ENCODE data around the gene LGALS9B.
"Not testable (repeated sequence)": the region's sequence is repeated elsewhere in the genome, so short reads cannot be mapped to it uniquely, and the experiment has no call there.

Gene LGALS9B

GRCh38 chr17:20401306-20402022, 65.9 kb downstream of the LGALS9B start:
- not testable (repeated sequence) for DNase-seq

DNA sequence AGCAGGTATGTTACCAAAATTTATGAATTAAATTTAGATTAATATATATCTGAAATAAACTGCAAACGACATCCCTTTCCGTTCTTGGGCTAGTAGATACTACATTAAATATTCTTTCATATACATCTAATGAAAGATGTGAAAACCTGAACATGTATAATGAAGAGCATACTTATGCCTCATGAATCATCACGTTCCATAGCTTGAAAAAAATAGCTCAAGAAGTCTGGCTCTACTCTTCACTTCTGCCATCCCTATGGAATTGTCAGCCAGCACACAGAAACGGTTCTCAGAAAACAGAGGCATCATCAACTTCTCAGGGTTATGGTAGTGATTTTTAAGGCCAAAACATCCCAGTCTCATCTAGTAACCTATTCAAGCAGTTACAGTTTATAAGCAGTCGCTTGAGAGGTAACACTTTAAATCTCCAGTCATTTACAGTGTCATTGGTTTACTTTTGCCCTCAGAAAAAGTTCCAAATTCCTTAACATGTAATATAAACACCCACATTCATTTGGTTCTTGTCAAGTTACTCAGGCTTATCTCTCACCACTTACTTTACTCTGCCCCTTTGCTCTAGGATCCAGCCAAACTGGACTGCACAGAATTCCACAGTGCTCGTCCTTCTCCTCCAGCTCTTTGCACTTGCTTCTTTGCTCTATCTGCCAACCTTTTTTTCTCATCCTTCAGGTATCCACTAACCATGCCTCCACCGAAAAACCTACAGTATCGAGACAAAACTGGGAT, 66.6 kb downstream of the LGALS9B start:
- DNase-seq, result not testable (repeated sequence)

Measured in CD4-positive, alpha-beta T cell treated with Interleukin-4 for 1 hour (primary cell).